ENCODE results near the gene CNTN4.

DNA sequence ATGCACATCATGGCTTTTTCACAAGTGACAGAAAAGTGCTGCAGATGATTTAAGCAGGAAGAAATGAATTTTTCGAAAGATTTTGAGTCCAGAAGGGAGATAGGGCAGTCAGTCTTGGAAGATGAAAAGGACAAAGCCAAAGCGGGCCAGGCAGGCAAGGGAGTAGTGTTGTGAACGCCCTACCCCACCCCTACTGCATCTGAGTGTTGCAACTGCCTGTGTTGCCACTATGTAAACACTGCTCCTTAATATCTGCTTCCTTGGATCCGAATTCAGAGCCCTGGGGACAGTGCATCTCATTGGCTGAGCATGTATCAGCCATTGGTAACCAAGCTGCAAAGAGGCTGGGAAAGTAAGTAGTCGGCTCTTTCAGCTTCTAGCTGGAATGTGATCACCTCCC is 39.0 kb downstream of the CNTN4 start:
- TF ChIP-seq, protein P1, sequence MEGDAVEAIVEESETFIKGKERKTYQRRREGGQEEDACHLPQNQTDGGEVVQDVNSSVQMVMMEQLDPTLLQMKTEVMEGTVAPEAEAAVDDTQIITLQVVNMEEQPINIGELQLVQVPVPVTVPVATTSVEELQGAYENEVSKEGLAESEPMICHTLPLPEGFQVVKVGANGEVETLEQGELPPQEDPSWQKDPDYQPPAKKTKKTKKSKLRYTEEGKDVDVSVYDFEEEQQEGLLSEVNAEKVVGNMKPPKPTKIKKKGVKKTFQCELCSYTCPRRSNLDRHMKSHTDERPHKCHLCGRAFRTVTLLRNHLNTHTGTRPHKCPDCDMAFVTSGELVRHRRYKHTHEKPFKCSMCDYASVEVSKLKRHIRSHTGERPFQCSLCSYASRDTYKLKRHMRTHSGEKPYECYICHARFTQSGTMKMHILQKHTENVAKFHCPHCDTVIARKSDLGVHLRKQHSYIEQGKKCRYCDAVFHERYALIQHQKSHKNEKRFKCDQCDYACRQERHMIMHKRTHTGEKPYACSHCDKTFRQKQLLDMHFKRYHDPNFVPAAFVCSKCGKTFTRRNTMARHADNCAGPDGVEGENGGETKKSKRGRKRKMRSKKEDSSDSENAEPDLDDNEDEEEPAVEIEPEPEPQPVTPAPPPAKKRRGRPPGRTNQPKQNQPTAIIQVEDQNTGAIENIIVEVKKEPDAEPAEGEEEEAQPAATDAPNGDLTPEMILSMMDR (IDR thresholded peaks at IDR 0.05) = no peak
- no peak for TF ChIP-seq POLR2A (IDR thresholded peaks at IDR 0.05)
- no peak for TF ChIP-seq POLR2AphosphoS5 (IDR thresholded peaks at IDR 0.05)
- TF ChIP-seq EP300 (IDR thresholded peaks at IDR 0.05) = no peak

Data from gastroesophageal sphincter (tissue), 3 donors.